A549 treated with CpdA at 1 μM for 4 hours (cell line): ENCODE results near the gene CKAP2. TPM values are rescaled to one million over a fixed set of nuclear protein-coding genes. Genes with fewer than 3 reads are reported as not detected.

Experiments used
- total RNA-seq: library from RNA; stranded (reverse); fragments of 200-300 nt; extraction: Qiagen RNA extraction; gene quantifications from 5 replicates; pipeline ENCODE4 v1.2.3, GENCODE V29; 2022; ENCODE audit warnings: low read depth

The CKAP2 gene, protein sequence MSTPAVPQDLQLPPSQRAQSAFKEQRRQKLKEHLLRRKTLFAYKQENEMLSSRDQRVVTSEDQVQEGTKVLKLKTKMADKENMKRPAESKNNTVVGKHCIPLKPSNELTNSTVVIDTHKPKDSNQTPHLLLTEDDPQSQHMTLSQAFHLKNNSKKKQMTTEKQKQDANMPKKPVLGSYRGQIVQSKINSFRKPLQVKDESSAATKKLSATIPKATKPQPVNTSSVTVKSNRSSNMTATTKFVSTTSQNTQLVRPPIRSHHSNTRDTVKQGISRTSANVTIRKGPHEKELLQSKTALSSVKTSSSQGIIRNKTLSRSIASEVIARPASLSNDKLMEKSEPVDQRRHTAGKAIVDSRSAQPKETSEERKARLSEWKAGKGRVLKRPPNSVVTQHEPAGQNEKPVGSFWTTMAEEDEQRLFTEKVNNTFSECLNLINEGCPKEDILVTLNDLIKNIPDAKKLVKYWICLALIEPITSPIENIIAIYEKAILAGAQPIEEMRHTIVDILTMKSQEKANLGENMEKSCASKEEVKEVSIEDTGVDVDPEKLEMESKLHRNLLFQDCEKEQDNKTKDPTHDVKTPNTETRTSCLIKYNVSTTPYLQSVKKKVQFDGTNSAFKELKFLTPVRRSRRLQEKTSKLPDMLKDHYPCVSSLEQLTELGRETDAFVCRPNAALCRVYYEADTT
- 31.9 to 43.7 TPM (median 33.4 TPM) in 5 replicates for total RNA-seq

DNA sequence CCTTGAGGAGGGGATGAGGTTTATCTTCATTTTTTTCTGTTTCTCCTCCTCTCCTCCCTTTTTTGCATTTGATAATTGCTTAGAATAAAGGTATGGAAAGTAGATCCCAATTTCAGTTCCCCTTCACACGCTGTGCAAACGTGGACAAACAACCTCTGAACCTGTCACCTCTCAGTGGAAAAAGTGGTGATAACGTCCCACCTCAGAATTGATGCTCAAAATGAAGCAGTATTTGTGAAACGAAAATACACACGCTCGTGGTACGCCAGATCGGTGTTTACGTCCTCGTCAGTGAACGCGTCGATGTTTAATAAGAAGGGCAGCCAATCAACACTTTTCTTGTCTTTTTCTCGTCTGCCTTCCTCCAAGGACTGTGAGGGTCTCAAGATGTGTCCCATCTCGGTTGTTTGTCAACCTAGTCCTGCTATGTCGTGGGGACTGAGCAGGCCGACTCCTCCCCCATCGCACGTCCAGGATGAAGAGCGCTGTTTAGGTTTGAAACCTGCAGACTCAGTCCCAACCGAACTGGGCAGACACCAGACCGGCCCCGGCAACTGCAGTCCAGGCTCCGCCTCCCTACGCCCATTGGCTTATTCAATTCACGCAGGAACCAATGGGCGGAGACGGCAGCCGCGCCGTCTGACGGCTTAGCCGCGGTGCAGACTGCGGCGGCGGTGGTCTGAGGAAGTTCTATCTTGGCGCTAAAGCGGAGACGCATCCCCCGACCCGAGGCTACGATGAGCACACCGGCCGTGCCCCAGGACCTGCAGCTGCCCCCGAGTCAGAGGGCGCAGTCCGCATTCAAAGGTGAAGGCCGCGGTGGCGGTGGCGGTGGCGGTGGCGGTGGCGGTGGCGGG, at the start of gene CKAP2:
Gene CKAP2 (plus strand): TSS at position 659 of the 857 bp plus-strand sequence. CDS start 79 bp downstream, at position 738.

GRCh38 chr13:52405767-52406494, 49.3 kb upstream of the CKAP2 start, which contains the start of gene THSD1:
Gene THSD1, minus strand, starts transcription at chr13:52406172. Its CDS starts 3,572 bp downstream, at chr13:52402600.

GRCh38 chr13:52450012-52450792, 5.1 kb upstream of the CKAP2 start, which contains the start of gene VPS36:
Gene VPS36, minus strand, starts transcription at chr13:52450634. Its CDS starts 40 bp downstream, at chr13:52450594.

Other genes starting within 250 kb of the CKAP2 start
- 9.4 to 11.7 TPM (median 9.6 TPM) in 5 replicates for gene THSD1, start 49.3 kb upstream of the CKAP2 start, total RNA-seq
- gene VPS36, start 4.8 kb upstream of the CKAP2 start, total RNA-seq = 12.0 to 17.5 TPM (median 12.9 TPM) in 5 replicates
- gene HNRNPA1L2, start 187.0 kb downstream of the CKAP2 start, total RNA-seq = 5.1 to 7.0 TPM (median 6.0 TPM) in 5 replicates
- 43.7 to 51.9 TPM (median 47.2 TPM) in 5 replicates for gene SUGT1, start 197.4 kb downstream of the CKAP2 start, total RNA-seq